Hematopoietic multipotent progenitor cell treated with erythropoietin and hydrocortisone succinate and interleukin-3 and kit ligand, for 4 days (in vitro differentiated cells): Measurements from ENCODE around the gene TIGAR.

ENCODE experiments used
- DNase-seq: peaks from one replicate; pipeline ENCODE4 v3.0.0-alpha.2; 2015

The TIGAR gene

DNA sequence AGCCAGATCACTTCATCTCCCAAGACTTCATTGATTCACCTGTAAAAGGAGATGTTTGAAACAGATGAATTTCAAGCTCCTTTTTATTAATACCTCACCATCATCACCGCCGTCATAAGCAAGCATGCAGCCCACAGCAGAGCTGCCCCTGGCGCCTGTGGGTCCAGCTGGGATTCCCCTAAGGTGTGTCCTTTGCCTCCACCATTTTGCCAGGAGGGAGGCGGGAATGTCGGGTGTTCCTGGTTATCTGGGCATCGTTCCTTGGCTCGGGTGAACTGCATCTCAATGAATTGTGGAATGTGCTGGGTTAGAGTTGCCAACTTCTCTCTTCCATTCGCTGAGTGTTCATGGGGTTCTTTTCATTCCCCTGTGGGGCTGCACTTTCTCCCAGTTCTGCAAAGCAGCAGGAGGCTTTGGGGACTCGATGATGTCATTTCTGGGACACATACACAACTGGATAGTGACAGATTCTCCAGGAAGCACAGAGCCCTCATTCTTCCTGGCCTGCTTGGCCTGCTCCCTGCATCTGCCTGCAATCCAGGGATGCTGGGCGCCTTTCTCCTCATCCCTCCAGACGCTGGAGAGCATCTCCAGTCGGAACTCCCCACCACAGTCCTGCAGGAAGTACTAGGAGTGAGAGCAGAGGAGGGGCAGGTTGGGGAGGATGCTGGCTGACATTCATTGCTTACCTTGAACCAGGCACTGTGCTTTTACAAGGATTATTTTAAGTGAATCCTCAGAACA lies 37.3 kb upstream of the TIGAR start:
- no peak for DNase-seq

- no peak for DNase-seq
These were observed 36.7 kb upstream of the TIGAR start for GRCh38 chr12:4284306-4284705.

DNA sequence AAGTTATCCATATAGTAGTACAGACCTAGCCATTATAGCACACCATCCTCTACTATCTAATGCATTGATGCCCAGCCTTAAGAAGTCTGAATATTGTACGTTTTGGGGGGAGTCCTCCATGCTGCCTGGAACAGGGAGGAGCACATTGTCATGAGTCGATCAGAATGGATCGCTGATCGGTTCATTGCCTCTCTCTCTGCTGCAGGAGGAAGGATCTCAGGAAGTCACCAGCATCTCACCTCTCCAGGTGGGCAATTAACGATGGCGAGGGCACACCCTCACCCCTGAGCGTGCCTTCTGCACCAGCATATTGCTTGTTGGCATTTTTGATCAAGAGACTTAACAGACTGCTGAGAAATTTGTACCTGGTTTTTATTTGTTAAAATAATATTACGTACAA lies 35.9 kb upstream of the TIGAR start:
- DNase-seq, result no peak

DNA sequence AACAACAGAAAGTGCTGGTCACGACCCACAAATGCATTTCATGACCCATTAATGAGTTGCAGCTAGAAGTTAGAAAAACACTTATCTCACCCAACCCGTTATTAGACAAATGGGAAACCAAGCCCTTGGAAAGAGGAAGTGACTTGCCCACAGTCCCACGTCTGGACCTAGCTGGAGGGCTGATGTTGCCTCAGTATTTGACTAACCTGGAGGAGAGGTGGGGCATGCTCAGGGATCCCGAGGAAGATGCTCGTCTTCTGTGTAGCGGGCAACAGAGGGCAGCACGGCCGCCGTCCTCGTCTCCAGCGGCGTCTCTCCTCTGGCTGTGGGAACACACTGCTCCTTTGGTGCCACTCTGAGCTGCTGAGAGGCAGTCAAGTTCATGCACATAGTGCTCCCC lies 34.8 kb upstream of the TIGAR start:
- DNase-seq, result peak; percentile 81

- DNase-seq, result no peak
These were observed 34.2 kb upstream of the TIGAR start for GRCh38 chr12:4286771-4287317.

- DNase-seq, result no peak
These were observed 33.4 kb upstream of the TIGAR start for GRCh38 chr12:4287325-4288211.

DNA sequence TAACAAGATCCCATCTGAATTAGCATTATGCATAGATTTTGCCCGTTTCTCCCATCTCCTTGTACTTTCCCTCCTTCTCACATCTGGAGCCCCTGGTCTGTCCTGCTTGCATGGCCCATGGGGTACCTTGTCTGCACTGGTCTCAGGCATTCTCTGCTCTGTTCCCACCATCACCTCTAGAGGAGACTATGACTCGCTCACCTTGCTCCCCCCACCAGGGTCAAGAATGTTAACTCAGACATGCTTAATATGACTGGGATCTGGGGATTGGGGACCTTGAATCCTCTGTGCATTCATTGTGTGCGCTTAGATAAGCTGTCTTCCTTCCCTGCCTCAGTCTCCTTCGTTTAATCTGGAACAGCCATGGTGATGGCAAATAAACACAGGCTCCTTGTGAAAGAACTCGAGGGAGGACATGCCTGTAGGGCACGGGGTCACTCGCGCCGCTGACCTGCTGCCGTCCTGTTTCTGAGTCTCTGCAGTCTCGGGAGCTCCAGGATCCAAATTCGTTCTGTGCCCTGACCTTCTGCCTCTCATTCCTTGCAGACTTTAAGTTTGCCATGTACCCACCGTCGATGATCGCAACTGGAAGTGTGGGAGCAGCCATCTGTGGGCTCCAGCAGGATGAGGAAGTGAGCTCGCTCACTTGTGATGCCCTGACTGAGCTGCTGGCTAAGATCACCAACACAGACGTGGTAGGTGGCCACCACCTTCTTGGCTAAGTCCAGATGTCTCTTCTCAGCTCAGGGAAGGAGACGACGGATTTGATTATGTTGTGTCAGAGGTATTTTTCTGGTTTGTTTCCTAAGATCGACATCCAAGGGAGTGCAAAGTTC lies 32.5 kb upstream of the TIGAR start:
- peak; percentile 45 for DNase-seq

- DNase-seq, result peak; percentile 71
These were observed 31.7 kb upstream of the TIGAR start for GRCh38 chr12:4289231-4289878.

DNA sequence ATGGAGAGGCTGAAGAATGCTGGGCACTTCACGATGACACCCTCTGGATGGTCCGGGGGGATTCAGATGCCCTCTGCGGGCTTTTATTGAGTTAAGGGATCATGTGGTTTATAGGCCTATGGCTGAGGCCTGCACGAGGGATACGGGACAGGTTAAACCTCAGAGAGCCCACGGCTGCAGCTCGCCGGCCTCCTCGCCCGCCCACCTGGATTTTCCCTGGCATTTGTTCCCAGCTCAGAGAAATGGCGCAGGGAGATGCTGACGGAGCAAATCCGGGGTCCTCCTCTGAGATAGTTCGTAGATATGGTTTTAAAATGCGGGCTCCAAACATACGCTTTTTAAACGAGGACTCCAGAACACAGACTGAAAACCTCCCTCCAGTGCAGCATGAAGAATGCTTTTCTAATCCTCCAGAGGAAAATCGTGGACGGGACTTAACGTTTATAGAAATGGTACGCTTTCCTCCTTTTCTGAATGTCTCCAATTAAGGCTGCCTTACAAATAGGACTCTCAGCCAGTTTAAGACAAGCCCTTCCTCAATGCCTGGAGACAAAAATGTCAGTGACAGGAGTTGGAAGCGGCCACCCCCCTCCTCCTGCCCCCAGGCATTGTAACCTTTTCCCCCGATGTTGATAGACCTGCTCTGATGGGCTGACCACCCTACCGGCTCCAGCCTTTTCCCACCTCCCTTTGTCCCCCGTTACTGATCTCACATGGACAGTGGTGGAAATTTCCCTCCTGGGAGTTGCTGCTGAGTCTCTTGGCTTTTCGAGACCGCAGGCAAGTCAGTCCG lies 30.8 kb upstream of the TIGAR start:
- no peak for DNase-seq

DNA sequence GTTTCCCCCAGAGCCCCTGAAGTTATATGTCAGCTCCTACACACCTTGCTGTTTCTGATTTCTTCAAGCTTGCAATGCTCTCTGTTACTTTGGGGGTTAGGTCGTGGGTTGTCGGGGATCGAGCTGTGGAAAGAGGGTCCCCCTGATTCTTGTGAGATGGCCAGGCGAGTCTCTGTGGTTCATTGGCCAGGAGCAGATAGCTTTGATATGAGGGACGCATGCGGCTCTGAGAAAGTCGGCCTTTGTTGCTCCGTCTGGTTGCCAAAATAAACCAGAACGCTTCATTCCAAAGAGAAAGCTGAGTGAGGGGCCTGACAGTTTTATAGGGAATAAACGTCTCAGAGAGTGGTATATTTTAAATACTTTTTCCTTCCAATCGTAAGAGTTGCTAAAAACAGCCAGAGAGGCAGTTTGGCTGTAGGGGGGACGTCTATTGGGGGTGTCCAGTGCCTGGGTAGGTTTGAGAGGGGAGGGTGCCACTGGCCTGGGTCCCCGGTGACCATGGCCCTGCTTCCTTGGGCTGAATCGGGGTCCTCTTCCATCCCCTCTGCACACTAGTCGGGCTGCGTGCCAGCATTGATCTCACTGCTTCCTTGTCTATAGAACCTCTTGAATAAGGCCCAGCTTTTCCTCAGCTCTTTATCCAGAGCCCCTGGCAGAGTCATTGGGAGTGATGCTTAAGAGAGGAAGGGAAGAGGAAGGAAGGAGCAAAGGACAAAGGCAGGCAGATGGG lies 28.5 kb upstream of the TIGAR start:
- DNase-seq, result no peak

DNA sequence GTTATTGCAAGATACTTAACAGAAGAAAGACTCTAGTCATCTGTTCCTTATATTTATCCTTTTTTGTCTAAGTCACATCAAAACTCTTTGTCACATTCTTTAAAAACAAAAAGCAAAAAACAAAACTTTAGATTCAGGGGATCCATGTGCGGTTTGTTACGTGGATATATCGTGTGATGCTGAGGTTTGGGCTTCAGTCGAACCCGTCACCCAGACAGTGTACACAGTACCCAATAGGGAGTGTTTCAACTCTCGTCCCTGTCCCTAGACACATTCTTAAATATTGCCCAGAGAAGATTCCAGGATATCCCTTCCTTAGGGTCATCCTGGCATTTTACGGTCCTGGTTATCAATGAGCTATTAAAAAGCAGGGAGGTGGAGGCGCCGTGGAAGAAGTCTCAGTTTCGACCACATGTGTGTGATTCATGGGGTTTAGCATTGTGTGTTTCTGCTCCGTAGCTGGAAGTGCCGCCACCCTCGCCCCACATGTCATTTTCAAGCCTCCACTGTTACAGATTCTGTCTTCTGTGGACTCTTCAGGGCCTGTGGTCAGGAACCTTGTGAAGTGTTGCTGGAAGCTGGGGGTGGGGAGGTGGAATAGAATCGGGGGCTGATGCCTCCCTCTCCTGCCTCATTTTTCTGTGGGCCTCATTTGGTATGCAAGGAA lies 27.6 kb upstream of the TIGAR start:
- no peak for DNase-seq

GRCh38 chr12:4293966-4294505 lies 27.0 kb upstream of the TIGAR start:
- no peak for DNase-seq

DNA sequence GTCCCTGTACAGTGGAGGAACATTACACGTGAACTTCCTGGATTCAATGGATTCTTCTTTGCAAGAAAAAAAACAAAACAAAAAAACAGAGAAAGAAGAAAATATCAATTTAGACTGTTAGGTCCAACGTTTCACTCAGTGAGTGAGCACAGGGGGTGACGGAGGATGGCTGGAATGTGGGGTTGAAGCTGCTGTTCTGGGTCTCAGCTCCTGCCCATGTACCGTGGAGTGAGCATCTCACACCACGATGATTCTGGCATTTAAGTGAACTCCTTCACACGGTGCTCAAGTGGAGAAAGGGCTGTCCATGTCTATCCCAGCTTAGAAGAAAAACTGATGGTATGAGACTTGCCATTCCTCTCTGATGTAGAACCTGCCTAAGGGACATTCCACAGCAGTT lies 24.3 kb upstream of the TIGAR start:
- DNase-seq, result no peak

DNA sequence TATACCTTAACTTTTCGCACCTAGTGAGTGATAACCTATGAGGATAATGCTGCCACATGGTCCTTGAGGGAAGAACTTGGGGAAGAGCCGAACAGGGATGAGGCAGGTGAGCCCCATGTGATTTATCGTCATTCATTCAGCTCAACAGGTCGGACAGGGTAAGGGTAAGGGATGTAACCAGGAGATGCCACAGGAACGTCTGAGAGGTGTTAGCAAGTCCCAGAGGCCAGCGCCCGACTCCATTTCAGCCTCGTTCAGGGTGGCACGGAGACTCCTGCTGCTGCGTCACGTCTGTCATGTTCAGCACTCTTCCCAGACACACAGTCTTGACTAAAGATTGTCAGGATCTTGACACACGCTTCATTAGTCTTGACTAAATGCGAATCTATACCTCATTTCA lies 23.4 kb upstream of the TIGAR start:
- DNase-seq, result no peak

- DNase-seq, result no peak
These were observed 20.1 kb upstream of the TIGAR start for GRCh38 chr12:4300883-4301282.

GRCh38 chr12:4301932-4302501 lies 19.0 kb upstream of the TIGAR start:
- no peak for DNase-seq

DNA sequence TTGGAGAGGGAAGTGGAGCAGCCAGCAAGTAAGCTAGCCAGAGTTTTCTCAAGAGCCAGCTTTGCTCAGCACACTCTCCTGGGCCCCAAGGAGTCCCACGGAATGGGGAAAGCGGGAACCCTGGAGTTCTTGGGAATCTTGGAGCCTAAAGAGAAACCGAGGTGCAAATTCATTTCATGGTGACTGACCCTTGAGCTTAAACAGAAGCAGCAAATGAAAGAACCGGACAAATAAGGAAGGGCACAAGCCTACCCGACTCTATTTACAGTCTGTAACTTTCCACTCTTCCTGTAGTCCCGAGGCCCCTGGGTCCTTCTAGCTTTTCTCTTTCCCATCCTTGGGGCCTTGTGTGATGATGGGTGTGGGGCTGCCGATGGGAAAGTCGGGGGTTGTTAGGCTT lies 18.1 kb upstream of the TIGAR start:
- no peak for DNase-seq

GRCh38 chr12:4303750-4304149 lies 17.3 kb upstream of the TIGAR start:
- DNase-seq, result no peak

- peak; percentile 74 for DNase-seq
These were observed 13.2 kb upstream of the TIGAR start for GRCh38 chr12:4307593-4308333.
